Tongue (tissue), 2 donors: ENCODE measurements around the gene PCDHB7. TPM values are rescaled to one million over a fixed set of nuclear protein-coding genes. Genes with fewer than 3 reads are reported as not detected.
"Not testable (repeated sequence)": the region's sequence is repeated elsewhere in the genome, so short reads cannot be mapped to it uniquely, and the experiment has no call there.

Source experiments
- DNase-seq: peaks from one replicate; pipeline ENCODE4 v3.0.0-alpha.2; 2015
- total RNA-seq: library from RNA; depleted of rRNA; stranded (reverse); fragments of >200 nt; gene quantifications from one replicate; pipeline ENCODE4 v1.2.3, GENCODE V29; 2014

PCDHB7 gene
- total RNA-seq, 1 donor from 2014 or later, result 3.3 TPM

GRCh38 chr5:141180313-141180712, 7.9 kb downstream of the PCDHB7 start:
- no peak for DNase-seq

GRCh38 chr5:141182248-141182647, 9.8 kb downstream of the PCDHB7 start, which contains the start of gene PCDHB16:
Gene PCDHB16 (plus strand): TSS chr5:141182387. CDS start chr5:141182560, 173 bp downstream.
- peak; percentile 65 for DNase-seq

DNA sequence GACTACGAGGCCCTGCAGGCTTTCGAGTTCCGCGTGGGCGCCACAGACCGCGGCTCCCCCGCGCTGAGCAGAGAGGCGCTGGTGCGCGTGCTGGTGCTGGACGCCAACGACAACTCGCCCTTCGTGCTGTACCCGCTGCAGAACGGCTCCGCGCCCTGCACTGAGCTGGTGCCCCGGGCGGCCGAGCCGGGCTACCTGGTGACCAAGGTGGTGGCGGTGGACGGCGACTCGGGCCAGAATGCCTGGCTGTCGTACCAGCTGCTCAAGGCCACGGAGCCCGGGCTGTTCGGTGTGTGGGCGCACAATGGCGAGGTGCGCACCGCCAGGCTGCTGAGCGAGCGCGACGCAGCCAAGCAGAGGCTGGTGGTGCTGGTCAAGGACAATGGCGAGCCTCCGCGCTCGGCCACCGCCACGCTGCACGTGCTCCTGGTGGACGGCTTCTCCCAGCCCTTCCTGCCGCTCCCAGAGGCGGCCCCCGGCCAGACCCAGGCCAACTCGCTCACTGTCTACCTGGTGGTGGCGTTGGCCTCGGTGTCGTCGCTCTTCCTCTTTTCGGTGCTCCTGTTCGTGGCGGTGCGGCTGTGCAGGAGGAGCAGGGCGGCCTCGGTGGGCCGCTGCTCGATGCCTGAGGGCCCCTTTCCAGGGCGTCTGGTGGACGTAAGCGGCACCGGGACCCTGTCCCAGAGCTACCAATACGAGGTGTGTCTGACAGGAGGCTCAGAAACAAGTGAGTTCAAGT, 11.8 kb downstream of the PCDHB7 start:
- DNase-seq, result not testable (repeated sequence)

GRCh38 chr5:141186897-141187512, 14.6 kb downstream of the PCDHB7 start, which contains the start of gene PCDHB9:
Gene PCDHB9 (plus strand): TSS chr5:141187161. CDS start chr5:141187319, 158 bp downstream.
- peak; percentile 20 for DNase-seq

DNA sequence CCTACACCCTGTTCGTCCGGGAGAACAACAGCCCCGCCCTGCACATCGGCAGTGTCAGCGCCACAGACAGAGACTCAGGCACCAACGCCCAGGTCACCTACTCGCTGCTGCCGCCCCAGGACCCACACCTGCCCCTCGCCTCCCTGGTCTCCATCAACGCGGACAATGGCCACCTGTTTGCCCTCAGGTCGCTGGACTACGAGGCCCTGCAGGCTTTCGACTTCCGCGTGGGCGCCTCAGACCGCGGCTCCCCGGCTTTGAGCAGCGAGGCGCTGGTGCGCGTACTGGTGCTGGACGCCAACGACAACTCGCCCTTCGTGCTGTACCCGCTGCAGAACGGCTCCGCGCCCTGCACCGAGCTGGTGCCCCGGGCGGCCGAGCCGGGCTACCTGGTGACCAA, 16.2 kb downstream of the PCDHB7 start:
- not testable (repeated sequence) for DNase-seq

DNA sequence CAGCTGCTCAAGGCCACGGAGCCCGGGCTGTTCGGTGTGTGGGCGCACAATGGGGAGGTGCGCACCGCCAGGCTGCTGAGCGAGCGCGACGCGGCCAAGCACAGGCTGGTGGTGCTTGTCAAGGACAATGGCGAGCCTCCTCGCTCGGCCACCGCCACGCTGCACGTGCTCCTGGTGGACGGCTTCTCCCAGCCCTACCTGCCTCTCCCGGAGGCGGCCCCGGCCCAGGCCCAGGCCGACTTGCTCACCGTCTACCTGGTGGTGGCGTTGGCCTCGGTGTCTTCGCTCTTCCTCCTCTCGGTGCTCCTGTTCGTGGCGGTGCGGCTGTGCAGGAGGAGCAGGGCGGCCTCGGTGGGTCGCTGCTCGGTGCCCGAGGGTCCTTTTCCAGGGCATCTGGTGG, 16.7 kb downstream of the PCDHB7 start:
- not testable (repeated sequence) for DNase-seq

DNA sequence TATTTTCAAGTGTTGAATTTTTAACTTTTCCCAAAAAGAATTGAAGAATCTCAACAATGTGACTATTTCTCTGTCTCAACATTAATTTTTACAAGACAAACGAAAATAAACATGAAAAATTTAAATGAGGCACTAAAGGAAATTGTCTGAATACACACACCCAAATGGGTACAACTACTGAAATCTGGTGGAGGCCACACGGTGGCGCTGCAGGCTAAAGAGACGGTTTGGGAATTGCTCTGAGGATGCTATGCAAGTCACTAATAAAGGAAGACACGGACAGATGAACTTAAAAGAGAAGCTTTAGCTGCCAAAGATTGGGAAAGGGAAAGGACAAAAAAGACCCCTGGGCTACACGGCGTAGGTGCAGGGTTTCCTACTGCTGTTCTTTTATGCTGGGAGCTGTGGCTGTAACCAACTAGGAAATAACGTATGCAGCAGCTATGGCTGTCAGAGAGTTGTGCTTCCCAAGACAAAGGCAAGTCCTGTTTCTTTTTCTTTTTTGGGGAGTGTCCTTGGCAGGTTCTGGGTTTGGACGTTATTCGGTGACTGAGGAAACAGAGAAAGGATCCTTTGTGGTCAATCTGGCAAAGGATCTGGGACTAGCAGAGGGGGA, 19.8 kb downstream of the PCDHB7 start, which contains the start of gene PCDHB10:
Gene PCDHB10 (plus strand): TSS at position 244 of the 616 bp plus-strand sequence. CDS start 200 bp downstream, at position 444.
- peak; percentile 25 for DNase-seq

GRCh38 chr5:141194332-141194731, 21.9 kb downstream of the PCDHB7 start:
- DNase-seq, result not testable (repeated sequence)

GRCh38 chr5:141196363-141196762, 23.9 kb downstream of the PCDHB7 start:
- DNase-seq, result no peak

DNA sequence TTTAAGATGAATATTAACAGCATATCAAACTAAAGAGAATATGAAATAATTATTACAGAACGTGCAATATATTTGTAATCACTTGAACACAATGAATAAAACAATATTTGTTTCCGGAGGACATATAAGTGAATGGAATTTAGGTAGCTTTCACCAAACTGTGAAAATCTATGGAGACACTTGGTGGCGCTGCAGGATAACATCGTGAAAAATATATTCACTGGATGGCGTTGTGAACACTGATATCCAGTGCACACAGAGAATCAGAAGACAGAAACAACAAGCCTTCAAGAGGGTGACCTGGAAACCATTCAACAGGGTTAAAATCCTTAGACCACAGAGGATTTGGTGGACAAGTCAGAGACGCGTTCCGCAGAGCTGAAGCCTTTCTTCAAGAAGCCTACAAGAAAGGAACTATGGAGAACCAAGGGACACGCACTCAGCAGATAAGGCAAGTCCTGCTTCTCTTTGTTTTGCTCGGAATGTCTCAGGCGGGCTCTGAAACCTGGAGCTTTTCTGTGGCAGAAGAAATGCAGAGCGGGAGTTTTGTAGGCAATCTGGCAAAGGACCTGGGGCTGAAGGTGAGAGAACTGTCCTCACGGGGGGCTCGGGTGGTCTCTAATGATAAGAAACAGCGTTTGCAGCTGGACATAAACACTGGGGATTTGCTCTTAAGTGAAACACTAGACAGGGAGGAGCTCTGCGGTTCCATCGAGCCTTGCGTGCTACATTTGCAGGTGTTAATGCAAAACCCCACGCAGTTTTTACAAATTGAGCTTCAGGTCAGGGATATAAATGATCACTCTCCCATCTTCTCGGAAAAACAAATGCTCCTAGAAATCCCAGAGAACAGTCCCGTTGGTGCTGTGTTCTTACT, 27.2 kb downstream of the PCDHB7 start, which contains the start of gene PCDHB11:
Gene PCDHB11 (plus strand): TSS at position 269 of the 877 bp plus-strand sequence. CDS start 148 bp downstream, at position 417.
- peak; percentile 9 for DNase-seq

DNA sequence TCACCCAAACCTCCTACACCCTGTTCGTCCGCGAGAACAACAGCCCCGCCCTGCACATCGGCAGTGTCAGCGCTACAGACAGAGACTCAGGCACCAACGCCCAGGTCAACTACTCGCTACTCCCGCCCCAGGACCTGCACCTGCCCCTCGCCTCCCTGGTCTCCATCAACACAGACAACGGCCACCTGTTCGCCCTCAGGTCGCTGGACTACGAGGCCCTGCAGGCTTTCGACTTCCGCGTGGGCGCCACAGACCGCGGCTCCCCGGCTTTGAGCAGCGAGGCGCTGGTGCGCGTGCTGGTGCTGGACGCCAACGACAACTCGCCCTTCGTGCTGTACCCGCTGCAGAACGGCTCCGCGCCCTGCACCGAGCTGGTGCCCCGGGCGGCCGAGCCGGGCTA, 28.7 kb downstream of the PCDHB7 start:
- not testable (repeated sequence) for DNase-seq

DNA sequence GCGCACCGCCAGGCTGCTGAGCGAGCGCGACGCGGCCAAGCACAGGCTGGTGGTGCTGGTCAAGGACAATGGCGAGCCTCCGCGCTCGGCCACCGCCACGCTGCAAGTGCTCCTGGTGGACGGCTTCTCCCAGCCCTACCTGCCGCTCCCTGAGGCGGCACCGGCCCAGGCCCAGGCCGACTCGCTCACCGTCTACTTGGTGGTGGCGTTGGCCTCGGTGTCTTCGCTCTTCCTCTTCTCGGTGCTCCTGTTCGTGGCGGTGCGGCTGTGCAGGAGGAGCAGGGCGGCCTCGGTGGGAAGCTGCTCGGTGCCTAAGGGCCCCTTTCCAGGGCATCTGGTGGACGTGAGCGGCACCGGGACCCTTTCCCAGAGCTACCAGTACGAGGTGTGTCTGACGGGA, 29.2 kb downstream of the PCDHB7 start:
- DNase-seq, result not testable (repeated sequence)

DNA sequence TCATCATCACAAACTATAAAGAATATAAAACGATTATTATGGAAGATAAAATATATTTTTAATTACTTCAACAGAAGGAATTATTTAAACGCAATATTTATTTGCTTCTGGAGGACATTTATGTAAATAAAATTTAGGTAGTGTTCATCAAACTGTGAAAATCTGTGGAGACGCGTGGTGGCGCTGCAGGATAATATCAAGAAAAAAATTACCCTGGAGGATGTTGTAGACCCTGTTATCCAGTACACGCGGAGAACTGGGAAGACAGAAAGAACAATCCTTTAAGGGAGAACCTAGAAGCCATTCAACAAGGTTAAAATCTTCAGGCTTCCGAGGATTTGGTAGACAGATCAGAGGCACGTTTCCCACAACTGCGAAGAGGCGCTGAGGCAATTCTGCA, 36.0 kb downstream of the PCDHB7 start, which contains the start of gene PCDHB12:
Gene PCDHB12 (plus strand): TSS at position 242 of the 400 bp plus-strand sequence. CDS start 189 bp downstream, outside the sequence.
- DNase-seq, result peak; percentile 15

- not testable (repeated sequence) for DNase-seq
Observed at GRCh38 chr5:141210281-141210680, 37.8 kb downstream of the PCDHB7 start.

DNA sequence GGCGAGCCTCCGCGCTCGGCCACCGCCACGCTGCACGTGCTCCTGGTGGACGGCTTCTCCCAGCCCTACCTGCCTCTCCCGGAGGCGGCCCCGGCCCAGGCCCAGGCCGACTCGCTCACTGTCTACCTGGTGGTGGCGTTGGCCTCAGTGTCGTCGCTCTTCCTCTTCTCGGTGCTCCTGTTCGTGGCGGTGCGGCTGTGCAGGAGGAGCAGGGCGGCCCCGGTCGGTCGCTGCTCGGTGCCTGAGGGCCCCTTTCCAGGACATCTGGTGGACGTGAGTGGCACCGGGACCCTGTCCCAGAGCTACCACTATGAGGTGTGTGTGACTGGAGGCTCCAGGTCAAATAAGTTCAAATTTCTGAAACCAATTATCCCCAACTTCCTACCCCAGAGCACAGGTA, 38.4 kb downstream of the PCDHB7 start:
- DNase-seq, result not testable (repeated sequence)

- peak; percentile 31 for DNase-seq
Observed at GRCh38 chr5:141213656-141214339, 41.4 kb downstream of the PCDHB7 start, which contains the start of gene PCDHB13. Gene PCDHB13 (plus strand): TSS chr5:141213919. CDS start chr5:141214124, 205 bp downstream.

DNA sequence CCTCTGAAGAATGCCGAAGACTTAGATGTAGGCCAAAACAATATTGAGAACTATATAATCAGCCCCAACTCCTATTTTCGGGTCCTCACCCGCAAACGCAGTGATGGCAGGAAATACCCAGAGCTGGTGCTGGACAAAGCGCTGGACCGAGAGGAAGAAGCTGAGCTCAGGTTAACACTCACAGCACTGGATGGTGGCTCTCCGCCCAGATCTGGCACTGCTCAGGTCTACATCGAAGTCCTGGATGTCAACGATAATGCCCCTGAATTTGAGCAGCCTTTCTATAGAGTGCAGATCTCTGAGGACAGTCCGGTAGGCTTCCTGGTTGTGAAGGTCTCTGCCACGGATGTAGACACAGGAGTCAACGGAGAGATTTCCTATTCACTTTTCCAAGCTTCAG, 42.1 kb downstream of the PCDHB7 start:
- DNase-seq, result not testable (repeated sequence)

DNA sequence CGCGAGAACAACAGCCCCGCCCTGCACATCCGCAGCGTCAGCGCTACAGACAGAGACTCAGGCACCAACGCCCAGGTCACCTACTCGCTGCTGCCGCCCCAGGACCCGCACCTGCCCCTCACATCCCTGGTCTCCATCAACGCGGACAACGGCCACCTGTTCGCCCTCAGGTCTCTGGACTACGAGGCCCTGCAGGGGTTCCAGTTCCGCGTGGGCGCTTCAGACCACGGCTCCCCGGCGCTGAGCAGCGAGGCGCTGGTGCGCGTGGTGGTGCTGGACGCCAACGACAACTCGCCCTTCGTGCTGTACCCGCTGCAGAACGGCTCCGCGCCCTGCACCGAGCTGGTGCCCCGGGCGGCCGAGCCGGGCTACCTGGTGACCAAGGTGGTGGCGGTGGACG, 43.1 kb downstream of the PCDHB7 start:
- not testable (repeated sequence) for DNase-seq

DNA sequence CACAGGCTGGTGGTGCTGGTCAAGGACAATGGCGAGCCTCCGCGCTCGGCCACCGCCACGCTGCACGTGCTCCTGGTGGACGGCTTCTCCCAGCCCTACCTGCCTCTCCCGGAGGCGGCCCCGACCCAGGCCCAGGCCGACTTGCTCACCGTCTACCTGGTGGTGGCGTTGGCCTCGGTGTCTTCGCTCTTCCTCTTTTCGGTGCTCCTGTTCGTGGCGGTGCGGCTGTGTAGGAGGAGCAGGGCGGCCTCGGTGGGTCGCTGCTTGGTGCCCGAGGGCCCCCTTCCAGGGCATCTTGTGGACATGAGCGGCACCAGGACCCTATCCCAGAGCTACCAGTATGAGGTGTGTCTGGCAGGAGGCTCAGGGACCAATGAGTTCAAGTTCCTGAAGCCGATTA, 43.6 kb downstream of the PCDHB7 start:
- not testable (repeated sequence) for DNase-seq

GRCh38 chr5:141223112-141223783, 50.8 kb downstream of the PCDHB7 start, which contains the start of gene PCDHB14:
Gene PCDHB14 (plus strand): TSS chr5:141223343. CDS start chr5:141223506, 163 bp downstream.
- DNase-seq, result peak; percentile 46
